MCF 10A (cell line): ENCODE data around the gene CXCR2. TPM values are rescaled to one million over a fixed set of nuclear protein-coding genes. Genes with fewer than 3 reads are reported as not detected.

Experiments
- BruUV-seq: library from RNA; stranded (reverse); fragments of 400-500 nt; replicated peaks from 2 replicates; lab custom pipeline; 2021; lab: Mats Ljungman, UMichigan
- CTCF ChIA-PET: fragments of 300-600 bp; sonication (Branson Sonifier 250); formaldehyde crosslinking; extraction: SDS; loops from one replicate; lab custom pipeline; 2021; ENCODE audit warnings: antibody characterized with exemption, inconsistent platforms; lab: Yijun Ruan, JAX
- POLR2A ChIA-PET: fragments of 300-600, 350-650 bp; sonication (Branson Sonifier 250); formaldehyde crosslinking; extraction: SDS; loops from one replicate; lab custom pipeline; 2020; ENCODE audit warnings: antibody characterized with exemption, inconsistent platforms; lab: Yijun Ruan, JAX
- DNase-seq: peaks from one replicate; pipeline ENCODE4 v3.0.0-alpha.2; 2018; ENCODE audit not compliant: unreplicated experiment
- H3K27ac Mint-ChIP-seq: one replicate; pipeline ENCODE4 v1.8.0; 2022; ENCODE audit warnings: mild to moderate bottlenecking, low read depth, mixed read lengths; ENCODE audit not compliant: unreplicated experiment
- H3K27me3 Mint-ChIP-seq: one replicate; pipeline ENCODE4 v1.8.0; 2022; ENCODE audit warnings: mixed read lengths; ENCODE audit not compliant: insufficient read depth, unreplicated experiment
- H3K36me3 Mint-ChIP-seq: one replicate; pipeline ENCODE4 v1.8.0; 2022; ENCODE audit warnings: mild to moderate bottlenecking, moderate library complexity, mixed read lengths; ENCODE audit not compliant: insufficient read depth, unreplicated experiment
- H3K4me1 Mint-ChIP-seq: one replicate; pipeline ENCODE4 v1.8.0; 2022; ENCODE audit warnings: mixed read lengths; ENCODE audit not compliant: insufficient read depth, unreplicated experiment
- H3K4me3 Mint-ChIP-seq: one replicate; pipeline ENCODE4 v1.8.0; 2022; ENCODE audit warnings: mild to moderate bottlenecking, moderate library complexity, mixed read lengths; ENCODE audit not compliant: unreplicated experiment
- H3K9me3 Mint-ChIP-seq: one replicate; pipeline ENCODE4 v1.8.0; 2022; ENCODE audit warnings: mixed read lengths; ENCODE audit not compliant: unreplicated experiment
- CTCF ChIP-seq: fragments of 200-600 bp; IDR thresholded peaks from one replicate; pipeline ENCODE4 v1.8.0; 2022; ENCODE audit warnings: antibody characterized with exemption, mild to moderate bottlenecking; ENCODE audit not compliant: unreplicated experiment
- intact Hi-C: fragments of 100-400 bp; cut with micrococcal nuclease; formaldehyde crosslinking; loops from 2 replicates; pipeline ENCODE4 v1.14.1; 2022
- total RNA-seq: library from RNA; stranded (reverse); gene quantifications from 2 replicates; pipeline ENCODE4 v1.2.3, GENCODE V29; 2022

Gene CXCR2
- total RNA-seq, 1 experiment from 2014 or later: not detected

DNA sequence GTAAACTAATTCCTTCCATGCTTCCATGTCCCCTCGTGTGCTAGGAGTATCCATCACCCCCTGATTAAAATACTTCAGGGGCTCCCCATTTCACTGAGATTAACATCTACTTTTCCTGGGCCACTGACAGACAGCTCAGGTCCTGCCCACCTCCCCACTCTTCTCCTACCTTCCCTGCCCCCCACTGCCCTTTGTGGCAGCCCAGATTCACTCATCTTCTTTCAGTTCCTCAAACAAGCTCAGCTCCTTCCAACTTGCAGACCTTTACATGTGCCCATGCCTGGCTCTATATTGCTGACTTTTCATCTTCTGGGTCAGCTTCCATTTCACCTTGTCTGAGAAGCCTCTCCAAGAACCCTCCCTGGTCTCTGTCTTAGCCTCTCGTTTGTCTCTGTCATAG lies 44.8 kb upstream of the CXCR2 start:
- no peak for TF ChIP-seq CTCF
- Mint-ChIP-seq H3K9me3 (peaks cover 5% of the 10 kb centered on the region), H3K27me3 (no peaks in the 10 kb centered on the region), H3K27ac (no peak overlapping the region), H3K4me1 (no peaks in the 10 kb centered on the region), H3K36me3 (no peaks in the 10 kb centered on the region), H3K4me3 (no peak overlapping the region)
- POLR2A ChIA-PET: no interaction called here
- BruUV-seq: no TSS peak
- no peak for DNase-seq
- intact Hi-C loops: no loop called here
- CTCF ChIA-PET: interaction anchor here (0.6 to 1.5 kb wide), 2 partner anchors 12 to 78 kb away, joined by 3 to 5 read pairs; partner anchors contain the start of gene RUFY4

- no TSS peak for BruUV-seq
- no peak overlapping the region for H3K27ac Mint-ChIP-seq
- DNase-seq: no peak
- CTCF ChIA-PET: interaction anchor here (0.6 to 0.7 kb wide), 2 partner anchors 61 to 78 kb away, joined by 3 read pairs; no protein-coding TSS in a partner anchor
- intact Hi-C loops: no loop called here
- H3K4me1 Mint-ChIP-seq: no peaks in the 10 kb centered on the region
- no peak for TF ChIP-seq CTCF
- no peaks in the 10 kb centered on the region for H3K27me3 Mint-ChIP-seq
- H3K9me3 Mint-ChIP-seq: peaks cover 11% of the 10 kb centered on the region
- no peaks in the 10 kb centered on the region for H3K36me3 Mint-ChIP-seq
- POLR2A ChIA-PET: no interaction called here
- H3K4me3 Mint-ChIP-seq: no peak overlapping the region
Observed at GRCh38 chr2:218081695-218082094, 44.1 kb upstream of the CXCR2 start.

GRCh38 chr2:218082586-218083351 lies 43.1 kb upstream of the CXCR2 start:
- TF ChIP-seq CTCF: no peak
- DNase-seq: no peak
- Mint-ChIP-seq H3K27me3 (no peaks in the 10 kb centered on the region), H3K36me3 (no peaks in the 10 kb centered on the region), H3K4me1 (no peaks in the 10 kb centered on the region), H3K4me3 (no peak overlapping the region), H3K9me3 (peaks cover 13% of the 10 kb centered on the region), H3K27ac (no peak overlapping the region)
- BruUV-seq: no TSS peak
- ChIA-PET POLR2A (interaction anchor here (0.6 to 0.7 kb wide), 2 partner anchors 359 to 771 kb away, joined by 3 read pairs; no protein-coding TSS in a partner anchor), CTCF (interaction anchor here (0.6 to 0.7 kb wide), 3 partner anchors 62 to 216 kb away, joined by 3 to 4 read pairs (median 3); no protein-coding TSS in a partner anchor)
- intact Hi-C loops: no loop called here

- BruUV-seq: no TSS peak
- Mint-ChIP-seq H3K36me3 (no peaks in the 10 kb centered on the region), H3K4me1 (no peaks in the 10 kb centered on the region), H3K9me3 (peaks cover 13% of the 10 kb centered on the region), H3K27ac (no peak overlapping the region), H3K4me3 (no peak overlapping the region), H3K27me3 (peaks cover 3% of the 10 kb centered on the region)
- DNase-seq: no peak
- TF ChIP-seq CTCF: no peak
- CTCF ChIA-PET: interaction anchor here (0.6 kb wide), 1 partner anchor 1575 kb away, joined by 5 read pairs; no protein-coding TSS in a partner anchor
- POLR2A ChIA-PET: interaction anchor here (0.6 kb wide), 1 partner anchor 771 kb away, joined by 3 read pairs; no protein-coding TSS in a partner anchor
- intact Hi-C loops: no loop called here
Observed at GRCh38 chr2:218083352-218083676, 42.5 kb upstream of the CXCR2 start.
